Fibroblast of upper back skin (primary cell): Measurements from ENCODE around the gene SLC9A8.
"Not testable (repeated sequence)": the region's sequence is repeated elsewhere in the genome, so short reads cannot be mapped to it uniquely, and the experiment has no call there.

Source experiments
- DNase-seq: peaks from one replicate; pipeline ENCODE4 v3.0.0-alpha.2; 2013

Gene SLC9A8

GRCh38 chr20:49853640-49854039 is 41.0 kb downstream of the SLC9A8 start:
- peak; percentile 64 for DNase-seq

GRCh38 chr20:49854190-49854875 is 41.7 kb downstream of the SLC9A8 start:
- no peak for DNase-seq

GRCh38 chr20:49856904-49857303 is 44.3 kb downstream of the SLC9A8 start:
- no peak for DNase-seq

GRCh38 chr20:49858076-49858585 is 45.5 kb downstream of the SLC9A8 start:
- DNase-seq: no peak

- DNase-seq: no peak
Observed at GRCh38 chr20:49859011-49859410, 46.4 kb downstream of the SLC9A8 start.

GRCh38 chr20:49859807-49860206 is 47.2 kb downstream of the SLC9A8 start:
- no peak for DNase-seq

GRCh38 chr20:49861232-49861631 is 48.6 kb downstream of the SLC9A8 start:
- not testable (repeated sequence) for DNase-seq

- DNase-seq: no peak
Observed at GRCh38 chr20:49862607-49863200, 50.1 kb downstream of the SLC9A8 start.

GRCh38 chr20:49863666-49864065 is 51.0 kb downstream of the SLC9A8 start:
- DNase-seq: no peak

- DNase-seq: peak; percentile 46
Observed at GRCh38 chr20:49865559-49865958, 52.9 kb downstream of the SLC9A8 start.

GRCh38 chr20:49866051-49866450 is 53.4 kb downstream of the SLC9A8 start:
- peak; percentile 83 for DNase-seq

- DNase-seq: no peak
Observed at GRCh38 chr20:49867453-49868215, 55.0 kb downstream of the SLC9A8 start.

GRCh38 chr20:49868538-49868937 is 55.9 kb downstream of the SLC9A8 start:
- no peak for DNase-seq

GRCh38 chr20:49868964-49869363 is 56.3 kb downstream of the SLC9A8 start:
- DNase-seq: no peak

- no peak for DNase-seq
Observed at GRCh38 chr20:49870261-49870660, 57.6 kb downstream of the SLC9A8 start.

- no peak for DNase-seq
Observed at GRCh38 chr20:49871391-49871948, 58.8 kb downstream of the SLC9A8 start.

- DNase-seq: no peak
Observed at GRCh38 chr20:49872056-49872455, 59.4 kb downstream of the SLC9A8 start.

GRCh38 chr20:49874696-49875095 is 62.1 kb downstream of the SLC9A8 start:
- no peak for DNase-seq

GRCh38 chr20:49877386-49877921 is 64.8 kb downstream of the SLC9A8 start:
- DNase-seq: no peak

- no peak for DNase-seq
Observed at GRCh38 chr20:49878977-49879376, 66.3 kb downstream of the SLC9A8 start.

GRCh38 chr20:49880177-49880576 is 67.5 kb downstream of the SLC9A8 start:
- DNase-seq: peak; percentile 20

- no peak for DNase-seq
Observed at GRCh38 chr20:49880724-49881445, 68.3 kb downstream of the SLC9A8 start.
